LNCaP clone FGC (cell line): ENCODE data around the gene HIGD2A.

ENCODE experiments used
- DNase-seq: peaks from one replicate; pipeline ENCODE4 v3.0.0-alpha.2; 2011; ENCODE audit warnings: low read depth
- H3K4me3 ChIP-seq: 2 replicates; pipeline ENCODE4 v1.5.1; 2011; ENCODE audit warnings: mild to moderate bottlenecking, low read depth, low read length, control low read depth
- CTCF ChIP-seq: IDR thresholded peaks from 2 replicates; pipeline ENCODE4 v1.5.1; 2012; ENCODE audit warnings: mild to moderate bottlenecking; ENCODE audit not compliant: control insufficient read depth, insufficient read depth; ENCODE audit errors: extremely low read depth

The HIGD2A gene

GRCh38 chr5:176388003-176388443 is 528 bp upstream of the HIGD2A start:
- peak overlapping the region; percentile 94 for H3K4me3 ChIP-seq
- TF ChIP-seq CTCF: no peak
- no peak for DNase-seq

- H3K4me3 ChIP-seq: peak overlapping the region; percentile 94
- DNase-seq: no peak
- TF ChIP-seq CTCF: no peak
Observed at GRCh38 chr5:176389135-176390123, 878 bp downstream of the HIGD2A start.

- H3K4me3 ChIP-seq: no peak overlapping the region
- no peak for DNase-seq
- TF ChIP-seq CTCF: no peak
Observed at GRCh38 chr5:176391479-176391878, 2.9 kb downstream of the HIGD2A start.

GRCh38 chr5:176391999-176392398 is 3.4 kb downstream of the HIGD2A start:
- no peak for DNase-seq
- TF ChIP-seq CTCF: no peak
- H3K4me3 ChIP-seq: no peak overlapping the region

- DNase-seq: no peak
- no peak for TF ChIP-seq CTCF
- no peak overlapping the region for H3K4me3 ChIP-seq
Observed at GRCh38 chr5:176392526-176392925, 4.0 kb downstream of the HIGD2A start.

- TF ChIP-seq CTCF: no peak
- no peak overlapping the region for H3K4me3 ChIP-seq
- DNase-seq: no peak
Observed at GRCh38 chr5:176394096-176394495, 5.5 kb downstream of the HIGD2A start.
